Breast epithelium (tissue), 3 donors: ENCODE data around the gene ZC2HC1C.

ENCODE experiments used
- CTCF ChIP-seq, 3 donors: fragments of 450-650 bp; IDR thresholded peaks; one replicate each; pipeline ENCODE4 v1.5.1; 2016 to 2017; ENCODE audit warnings: antibody characterized with exemption in 3 of 3, mild to moderate bottlenecking in 3 of 3, moderate library complexity in 3 of 3
- POLR2A ChIP-seq: fragments of 450-650 bp; IDR thresholded peaks from one replicate; pipeline ENCODE4 v1.6.1; 2016; ENCODE audit warnings: antibody characterized with exemption, mild to moderate bottlenecking, moderate library complexity

- TF ChIP-seq POLR2A (no peak), CTCF (IDR thresholded peaks at IDR 0.05) (no peak)
Measured at GRCh38 chr14:75059642-75060041, 9.8 kb upstream of the ZC2HC1C start.
